LNCaP clone FGC (cell line): Measurements from ENCODE around the gene MCCC1.
"Not testable (repeated sequence)": the region's sequence is repeated elsewhere in the genome, so short reads cannot be mapped to it uniquely, and the experiment has no call there.

Source experiments
- DNase-seq: peaks from one replicate; pipeline ENCODE4 v3.0.0-alpha.2; 2011; ENCODE audit warnings: low read depth
- H3K4me3 ChIP-seq: 2 replicates; pipeline ENCODE4 v1.5.1; 2011; ENCODE audit warnings: mild to moderate bottlenecking, low read depth, low read length, control low read depth
- TF ChIP-seq, protein P1 (sequence below): IDR thresholded peaks from 2 replicates; pipeline ENCODE4 v1.5.1; 2012; ENCODE audit warnings: mild to moderate bottlenecking; ENCODE audit not compliant: control insufficient read depth, insufficient read depth; ENCODE audit errors: extremely low read depth

Gene MCCC1

GRCh38 chr3:183008303-183008702, 91.0 kb downstream of the MCCC1 start:
- TF ChIP-seq, protein P1, sequence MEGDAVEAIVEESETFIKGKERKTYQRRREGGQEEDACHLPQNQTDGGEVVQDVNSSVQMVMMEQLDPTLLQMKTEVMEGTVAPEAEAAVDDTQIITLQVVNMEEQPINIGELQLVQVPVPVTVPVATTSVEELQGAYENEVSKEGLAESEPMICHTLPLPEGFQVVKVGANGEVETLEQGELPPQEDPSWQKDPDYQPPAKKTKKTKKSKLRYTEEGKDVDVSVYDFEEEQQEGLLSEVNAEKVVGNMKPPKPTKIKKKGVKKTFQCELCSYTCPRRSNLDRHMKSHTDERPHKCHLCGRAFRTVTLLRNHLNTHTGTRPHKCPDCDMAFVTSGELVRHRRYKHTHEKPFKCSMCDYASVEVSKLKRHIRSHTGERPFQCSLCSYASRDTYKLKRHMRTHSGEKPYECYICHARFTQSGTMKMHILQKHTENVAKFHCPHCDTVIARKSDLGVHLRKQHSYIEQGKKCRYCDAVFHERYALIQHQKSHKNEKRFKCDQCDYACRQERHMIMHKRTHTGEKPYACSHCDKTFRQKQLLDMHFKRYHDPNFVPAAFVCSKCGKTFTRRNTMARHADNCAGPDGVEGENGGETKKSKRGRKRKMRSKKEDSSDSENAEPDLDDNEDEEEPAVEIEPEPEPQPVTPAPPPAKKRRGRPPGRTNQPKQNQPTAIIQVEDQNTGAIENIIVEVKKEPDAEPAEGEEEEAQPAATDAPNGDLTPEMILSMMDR, result no peak
- DNase-seq, result no peak

GRCh38 chr3:183006396-183007002, 92.8 kb downstream of the MCCC1 start:
- TF ChIP-seq, protein P1, result no peak
- H3K4me3 ChIP-seq, result no peak overlapping the region

More at GRCh38 chr3:183008303-183008702, 91.0 kb downstream of the MCCC1 start:
- no peak overlapping the region for H3K4me3 ChIP-seq

GRCh38 chr3:182999767-183000166, 99.5 kb downstream of the MCCC1 start:
- no peak for DNase-seq
- TF ChIP-seq, protein P1, result no peak
- no peak overlapping the region for H3K4me3 ChIP-seq

More at GRCh38 chr3:183006396-183007002, 92.8 kb downstream of the MCCC1 start:
- DNase-seq, result no peak

DNA sequence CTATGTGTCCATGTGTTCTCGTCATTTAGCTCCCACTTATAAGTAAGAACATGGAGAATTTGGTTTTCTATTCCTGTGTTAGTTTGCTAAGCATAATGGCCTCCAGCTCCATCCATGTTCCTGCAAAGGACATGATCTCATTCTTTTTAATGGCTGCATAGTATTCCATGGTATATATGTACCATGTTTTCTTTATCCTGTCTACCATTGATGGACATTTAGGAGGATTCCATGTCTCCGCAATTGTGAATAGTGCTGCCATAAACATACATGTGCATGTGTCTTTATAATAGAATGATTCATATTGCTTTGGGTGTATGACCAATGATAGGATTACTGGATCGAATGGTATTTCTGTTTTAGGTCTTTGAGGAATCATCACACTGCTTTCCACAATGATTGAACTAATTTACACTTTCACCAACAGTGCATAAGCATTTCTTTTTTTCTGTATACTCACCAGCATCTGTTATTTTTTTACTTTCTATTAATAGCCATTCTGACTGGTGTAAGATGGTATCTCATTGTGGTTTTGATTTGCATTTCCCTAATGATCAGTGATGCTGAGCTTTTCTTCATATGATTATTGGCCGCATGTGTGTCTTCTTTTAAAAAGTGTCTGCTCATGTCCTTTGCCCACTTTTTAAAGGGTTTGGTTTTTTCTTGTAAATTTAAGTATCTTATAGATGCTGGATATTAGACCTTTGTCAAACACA, 105.7 kb downstream of the MCCC1 start:
- not testable (repeated sequence) for DNase-seq, H3K4me3 ChIP-seq

GRCh38 chr3:182989566-182989965, 109.7 kb downstream of the MCCC1 start:
- DNase-seq, result no peak
- TF ChIP-seq, protein P1, result no peak
- no peak overlapping the region for H3K4me3 ChIP-seq

DNA sequence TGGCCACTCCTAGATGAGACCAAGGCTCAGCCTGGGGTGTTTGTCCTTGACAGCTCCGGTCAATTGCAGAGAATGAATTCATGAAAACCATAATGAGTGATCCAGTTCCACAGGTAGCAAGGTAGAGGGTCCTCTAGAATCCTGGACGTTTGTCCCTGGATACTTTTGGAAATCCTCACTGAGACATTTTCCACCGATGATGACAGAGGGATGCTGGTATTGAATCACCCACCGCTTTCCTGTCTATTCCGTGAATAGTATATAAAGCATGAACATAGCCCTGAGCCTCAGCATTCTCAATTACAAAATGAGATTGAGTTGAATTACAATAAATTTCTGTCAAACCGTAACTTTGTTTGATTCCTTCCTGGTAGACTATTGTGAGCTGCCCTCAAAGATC, 113.3 kb downstream of the MCCC1 start:
- no peak for DNase-seq
- H3K4me3 ChIP-seq, result no peak overlapping the region
- TF ChIP-seq, protein P1, result no peak

DNA sequence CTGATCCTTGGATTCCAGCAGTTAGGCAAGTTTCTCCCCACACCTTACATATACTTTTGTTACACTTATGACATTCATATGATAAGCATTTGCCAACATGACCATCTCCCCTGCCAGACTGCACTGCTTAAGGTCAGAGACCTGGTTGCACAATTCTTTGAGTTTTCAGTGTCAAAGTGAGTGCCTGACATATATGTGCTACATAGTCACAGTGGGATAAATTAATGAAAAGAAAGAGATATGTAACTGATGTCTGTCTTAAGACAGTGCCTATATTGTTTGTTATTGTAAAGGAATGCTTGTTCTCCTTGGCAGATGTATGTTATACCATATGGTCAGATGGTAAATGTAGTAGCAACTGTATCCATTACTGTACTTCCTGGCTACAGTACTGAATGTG, 115.4 kb downstream of the MCCC1 start:
- no peak overlapping the region for H3K4me3 ChIP-seq
- no peak for DNase-seq
- TF ChIP-seq, protein P1, result no peak
